Body of pancreas (tissue), 4 donors: ENCODE measurements around the gene NUDT15. TPM values are rescaled to one million over a fixed set of nuclear protein-coding genes. Genes with fewer than 3 reads are reported as not detected.

Source experiments
- ATAC-seq: fragments of 150-250 bp; one replicate; pipeline ENCODE4 v1.9.1; 2016
- DNase-seq, 4 donors: peaks; one replicate each; pipeline ENCODE4 v3.0.0-alpha.2; 2019
- H3K27ac ChIP-seq, 4 donors: fragments of 200-600 bp; sonication (generic); 1 replicate in 3 of 4; 2 replicates in 1 of 4; pipeline versions ENCODE4 v1.5.1 to v1.6.1; 2016 to 2019; ENCODE audit warnings: mild to moderate bottlenecking in 1 of 4, mixed read lengths in 1 of 4, moderate library complexity in 1 of 4
- H3K27me3 ChIP-seq, 2 donors: fragments of 200-600 bp; sonication (generic); one replicate each; pipeline ENCODE4 v1.6.0; 2016; ENCODE audit warnings: mild to moderate bottlenecking in 1 of 2
- H3K36me3 ChIP-seq, 2 donors: fragments of 200-600 bp; sonication (generic); replicated peaks in 1 of 2; 2 replicates each; pipeline ENCODE4 v1.5.1; 2016; ENCODE audit warnings: low read depth in 2 of 2; ENCODE audit not compliant: insufficient read depth in 1 of 2
- H3K4me1 ChIP-seq: fragments of 200-600 bp; sonication (generic); one replicate; pipeline ENCODE4 v1.6.0; 2016
- H3K4me3 ChIP-seq, 2 donors: fragments of 200-600 bp; sonication (generic); 1 replicate in 1 of 2; 2 replicates in 1 of 2; pipeline ENCODE4 v1.5.1; 2016 to 2019
- H3K9me3 ChIP-seq, 3 donors: fragments of 200-600 bp; sonication (generic); 1 replicate in 2 of 3; 2 replicates in 1 of 3; pipeline ENCODE4 v1.5.1; 2016
- POLR2A ChIP-seq, 3 donors: fragments of 450-650 bp; IDR thresholded peaks; one replicate each; pipeline ENCODE4 v1.6.1; 2016; ENCODE audit warnings: antibody characterized with exemption in 3 of 3, mild to moderate bottlenecking in 2 of 3
- WGBS, 2 donors: methylation state at CpG; one replicate each; pipeline ENCODE4 v1.1.5; 2017; 5-methylcytosine and 5-hydroxymethylcytosine counted together
- intact Hi-C: fragments of 100-400 bp; cut with DNase I; formaldehyde crosslinking; loops from one replicate; pipeline ENCODE4 v1.15.1; 2023
- total RNA-seq, 2 donors: library from RNA; depleted of rRNA; stranded (reverse); fragments of >200 nt; gene quantifications; one replicate each; pipeline ENCODE4 v1.1.0, GENCODE V29; 2016
- TF ChIP-seq, protein P1 (sequence below), 7 experiments: fragments of 450-650 bp in 4 of 7; fragments of 200-600 bp in 3 of 7; sonication (generic) in 3 of 7; IDR thresholded peaks; one replicate each; pipeline ENCODE4 v1.5.1; 2016 to 2019; ENCODE audit warnings: antibody characterized with exemption in 7 of 7

Gene NUDT15
- total RNA-seq, 2 donors from 2014 or later = 4.2 to 4.9 TPM

DNA sequence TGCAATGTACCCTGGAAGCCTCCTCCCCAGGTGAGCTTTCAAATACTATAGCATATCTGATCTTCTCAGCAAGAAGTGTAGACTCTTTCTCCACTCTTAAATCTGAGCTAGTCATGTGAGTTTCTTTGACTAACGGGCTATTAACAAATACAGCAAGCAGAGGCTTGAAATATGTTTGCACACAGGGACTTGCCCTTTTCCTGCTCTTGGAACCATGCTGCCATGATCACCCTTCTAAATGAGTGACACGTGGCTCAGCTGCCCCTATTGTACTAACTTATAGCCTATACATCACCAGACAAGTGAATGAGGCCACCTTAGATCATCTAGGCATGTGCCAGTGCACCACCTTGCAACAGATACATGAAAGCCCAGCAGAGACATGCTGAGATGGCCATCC, 23.2 kb upstream of the NUDT15 start:
- intact Hi-C loops = no loop called here
- no peaks in the 10 kb centered on the region for H3K36me3 ChIP-seq
- H3K27me3 ChIP-seq = no peaks in the 10 kb centered on the region
- DNase-seq (no peak), ATAC-seq (no peak)
- no peak overlapping the region for H3K4me3 ChIP-seq
- no peak for TF ChIP-seq POLR2A (IDR thresholded peaks at IDR 0.05)
- TF ChIP-seq, protein P1, sequence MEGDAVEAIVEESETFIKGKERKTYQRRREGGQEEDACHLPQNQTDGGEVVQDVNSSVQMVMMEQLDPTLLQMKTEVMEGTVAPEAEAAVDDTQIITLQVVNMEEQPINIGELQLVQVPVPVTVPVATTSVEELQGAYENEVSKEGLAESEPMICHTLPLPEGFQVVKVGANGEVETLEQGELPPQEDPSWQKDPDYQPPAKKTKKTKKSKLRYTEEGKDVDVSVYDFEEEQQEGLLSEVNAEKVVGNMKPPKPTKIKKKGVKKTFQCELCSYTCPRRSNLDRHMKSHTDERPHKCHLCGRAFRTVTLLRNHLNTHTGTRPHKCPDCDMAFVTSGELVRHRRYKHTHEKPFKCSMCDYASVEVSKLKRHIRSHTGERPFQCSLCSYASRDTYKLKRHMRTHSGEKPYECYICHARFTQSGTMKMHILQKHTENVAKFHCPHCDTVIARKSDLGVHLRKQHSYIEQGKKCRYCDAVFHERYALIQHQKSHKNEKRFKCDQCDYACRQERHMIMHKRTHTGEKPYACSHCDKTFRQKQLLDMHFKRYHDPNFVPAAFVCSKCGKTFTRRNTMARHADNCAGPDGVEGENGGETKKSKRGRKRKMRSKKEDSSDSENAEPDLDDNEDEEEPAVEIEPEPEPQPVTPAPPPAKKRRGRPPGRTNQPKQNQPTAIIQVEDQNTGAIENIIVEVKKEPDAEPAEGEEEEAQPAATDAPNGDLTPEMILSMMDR (IDR thresholded peaks at IDR 0.05) = no peak
- 77 to 81% methylated on average over 2 of the region's 2 CpGs for WGBS, 2 donors
- no peaks in the 10 kb centered on the region for H3K4me1 ChIP-seq
- H3K9me3 ChIP-seq = no peaks in the 10 kb centered on the region
- no peak overlapping the region for H3K27ac ChIP-seq

DNA sequence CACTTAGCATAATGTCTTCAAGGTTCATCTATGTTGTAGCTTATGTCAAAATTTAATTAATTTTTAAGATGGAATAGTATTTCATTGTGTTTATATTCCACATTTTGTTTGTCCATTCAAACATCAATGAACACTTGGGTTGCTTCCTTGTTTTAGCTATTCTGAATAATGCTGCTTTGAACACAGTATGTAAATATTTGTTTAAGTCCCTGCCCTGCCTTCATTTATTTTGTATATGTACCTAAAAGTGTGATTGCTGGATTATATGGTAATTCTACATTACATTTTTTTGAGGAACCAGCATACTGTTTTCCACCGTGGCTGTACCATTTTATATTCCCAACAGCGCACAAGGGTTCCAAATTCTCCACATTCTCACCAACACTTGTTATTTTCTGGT, 18.9 kb upstream of the NUDT15 start:
- WGBS, 2 donors = 89 to 93% methylated on average over 2 of the region's 2 CpGs
- DNase-seq (no peak), ATAC-seq (no peak)
- intact Hi-C loops = no loop called here
- Histone ChIP-seq H3K9me3 (no peaks in the 10 kb centered on the region), H3K27me3 (no peaks in the 10 kb centered on the region), H3K4me1 (no peaks in the 10 kb centered on the region), H3K4me3 (no peak overlapping the region), H3K36me3 (no peaks in the 10 kb centered on the region), H3K27ac (no peak overlapping the region)
- TF ChIP-seq, protein P1 (IDR thresholded peaks at IDR 0.05) = no peak
- TF ChIP-seq POLR2A (IDR thresholded peaks at IDR 0.05) = no peak

DNA sequence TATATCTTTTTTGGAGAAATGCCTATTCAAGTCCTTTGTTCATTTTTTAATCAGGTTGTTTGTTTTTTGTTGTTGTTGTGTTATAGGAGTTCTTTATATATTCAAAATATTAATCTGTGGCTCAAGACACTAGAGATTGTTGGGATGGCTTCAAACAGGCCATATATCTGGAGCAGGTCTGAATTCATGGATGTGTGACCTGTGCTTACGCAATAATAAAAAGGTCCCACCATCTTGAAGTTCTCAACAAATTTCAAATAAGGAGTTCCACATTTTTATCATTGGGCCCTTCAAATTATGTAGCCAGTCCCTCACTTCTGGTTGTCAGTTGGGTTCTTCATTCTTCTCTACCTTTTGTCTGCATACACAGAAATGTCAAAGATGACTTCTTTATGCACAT, 17.7 kb upstream of the NUDT15 start:
- intact Hi-C loops = no loop called here
- no peak overlapping the region for H3K4me3 ChIP-seq
- H3K27me3 ChIP-seq = no peaks in the 10 kb centered on the region
- no peak for ATAC-seq
- no peak overlapping the region for H3K27ac ChIP-seq
- no peaks in the 10 kb centered on the region for H3K36me3 ChIP-seq
- H3K4me1 ChIP-seq = no peaks in the 10 kb centered on the region
- TF ChIP-seq POLR2A (IDR thresholded peaks at IDR 0.05) = no peak
- TF ChIP-seq, protein P1 (IDR thresholded peaks at IDR 0.05) = no peak
- 89 to 100% methylated on average over 1 of the region's 1 CpG for WGBS, 2 donors
- no peak for DNase-seq
- no peaks in the 10 kb centered on the region for H3K9me3 ChIP-seq

DNA sequence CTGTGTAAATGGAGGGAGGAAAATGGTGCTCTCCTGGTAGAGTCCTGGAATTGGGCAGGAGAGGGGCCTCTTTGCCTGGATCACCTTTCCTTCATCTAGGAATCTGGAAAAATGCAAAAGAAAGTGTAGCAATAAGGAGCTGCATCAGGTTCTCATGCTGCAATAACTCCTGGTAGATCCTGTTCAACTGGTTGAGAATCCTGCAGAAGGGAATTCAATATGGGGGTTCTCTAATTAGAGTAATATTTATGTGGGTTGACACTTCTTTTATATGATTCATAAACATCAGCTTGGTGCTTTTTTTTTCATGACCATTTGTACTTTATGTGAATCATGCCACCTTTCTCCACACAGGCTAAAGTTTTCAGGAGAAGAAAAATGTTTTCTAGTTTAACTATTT, 9.5 kb upstream of the NUDT15 start:
- no peak for TF ChIP-seq POLR2A (IDR thresholded peaks at IDR 0.05)
- TF ChIP-seq, protein P1 (IDR thresholded peaks at IDR 0.05) = no peak
- Histone ChIP-seq H3K27ac (no peak overlapping the region), H3K9me3 (no peaks in the 10 kb centered on the region), H3K27me3 (no peaks in the 10 kb centered on the region), H3K36me3 (no peaks in the 10 kb centered on the region), H3K4me3 (no peak overlapping the region), H3K4me1 (no peaks in the 10 kb centered on the region)
- DNase-seq (no peak), ATAC-seq (no peak)
- intact Hi-C loops = no loop called here

DNA sequence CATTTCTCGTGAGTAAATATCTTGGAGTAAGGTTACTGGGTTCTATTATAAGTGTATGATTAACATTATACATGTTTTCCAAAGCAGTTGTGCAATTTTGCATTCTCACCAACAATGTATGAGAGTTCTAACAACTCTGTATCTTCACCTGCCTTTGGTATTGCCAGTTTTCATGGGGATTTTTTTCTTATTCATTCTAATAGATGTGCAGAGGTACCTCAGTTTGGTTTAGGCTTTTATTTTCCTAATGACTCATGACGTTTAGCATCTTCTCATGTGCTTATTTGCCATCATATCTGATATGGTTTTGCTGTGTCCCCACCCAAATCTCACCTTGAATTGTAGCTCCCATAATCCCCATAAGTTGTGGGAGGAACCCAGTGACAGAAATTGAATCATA, 7.7 kb upstream of the NUDT15 start:
- no peaks in the 10 kb centered on the region for H3K36me3 ChIP-seq
- no peak overlapping the region for H3K4me3 ChIP-seq
- TF ChIP-seq POLR2A (IDR thresholded peaks at IDR 0.05) = no peak
- TF ChIP-seq, protein P1 (IDR thresholded peaks at IDR 0.05) = no peak
- no peaks in the 10 kb centered on the region for H3K27me3 ChIP-seq
- 82 to 89% methylated on average over 2 of the region's 2 CpGs for WGBS, 2 donors
- ATAC-seq (no peak), DNase-seq (no peak)
- no peaks in the 10 kb centered on the region for H3K4me1 ChIP-seq
- intact Hi-C loops = no loop called here
- no peak overlapping the region for H3K27ac ChIP-seq
- no peaks in the 10 kb centered on the region for H3K9me3 ChIP-seq
